Activated CD8-positive, alpha-beta memory T cell treated with anti-CD3 and anti-CD28 coated beads for 36 hours (primary cell): Measurements from ENCODE around the gene SLC22A7. TPM values are rescaled to one million over a fixed set of nuclear protein-coding genes. Genes with fewer than 3 reads are reported as not detected.
"Not testable (repeated sequence)": the region's sequence is repeated elsewhere in the genome, so short reads cannot be mapped to it uniquely, and the experiment has no call there.

ENCODE experiments used
- CTCF ChIA-PET: fragments of 350-600 bp; sonication (Branson Sonifier 250); formaldehyde crosslinking; loops from one replicate; lab custom pipeline; 2021; ENCODE audit warnings: antibody characterized with exemption; lab: Charles Lee
- POLR2A ChIA-PET: fragments of 350-600 bp; sonication (Branson Sonifier 250); formaldehyde crosslinking; loops from one replicate; lab custom pipeline; 2021; ENCODE audit warnings: antibody characterized with exemption; lab: Charles Lee
- total RNA-seq, 2 experiments: library from RNA; stranded (reverse); gene quantifications; one replicate each; pipeline ENCODE4 v1.2.3, GENCODE V29; 2021

SLC22A7 gene
- total RNA-seq, 2 experiments from 2014 or later, result not detected

DNA sequence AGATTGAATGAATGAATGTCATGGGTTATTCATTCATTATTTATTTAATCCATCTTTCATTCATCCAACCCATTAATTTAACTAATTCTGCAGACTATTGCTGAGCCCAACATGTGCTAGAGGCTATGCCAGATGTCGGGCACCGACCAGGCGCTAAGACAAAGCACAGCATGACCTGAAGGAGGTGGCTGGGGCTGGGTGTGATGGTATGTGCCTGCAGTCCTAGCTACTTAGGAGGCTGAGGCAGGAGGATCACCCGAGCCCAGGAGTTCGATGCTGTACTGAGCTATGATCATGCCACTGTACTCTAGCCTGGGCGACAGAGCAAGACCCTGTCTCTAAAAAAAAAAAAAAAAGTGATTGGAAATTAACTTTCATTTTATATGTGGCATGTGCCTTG is 5.7 kb upstream of the SLC22A7 start:
- POLR2A ChIA-PET, result no interaction called here
- CTCF ChIA-PET, result interaction anchor here (0.8 kb wide), 1 partner anchor 804 kb away, joined by 4 read pairs; no protein-coding TSS in a partner anchor

DNA sequence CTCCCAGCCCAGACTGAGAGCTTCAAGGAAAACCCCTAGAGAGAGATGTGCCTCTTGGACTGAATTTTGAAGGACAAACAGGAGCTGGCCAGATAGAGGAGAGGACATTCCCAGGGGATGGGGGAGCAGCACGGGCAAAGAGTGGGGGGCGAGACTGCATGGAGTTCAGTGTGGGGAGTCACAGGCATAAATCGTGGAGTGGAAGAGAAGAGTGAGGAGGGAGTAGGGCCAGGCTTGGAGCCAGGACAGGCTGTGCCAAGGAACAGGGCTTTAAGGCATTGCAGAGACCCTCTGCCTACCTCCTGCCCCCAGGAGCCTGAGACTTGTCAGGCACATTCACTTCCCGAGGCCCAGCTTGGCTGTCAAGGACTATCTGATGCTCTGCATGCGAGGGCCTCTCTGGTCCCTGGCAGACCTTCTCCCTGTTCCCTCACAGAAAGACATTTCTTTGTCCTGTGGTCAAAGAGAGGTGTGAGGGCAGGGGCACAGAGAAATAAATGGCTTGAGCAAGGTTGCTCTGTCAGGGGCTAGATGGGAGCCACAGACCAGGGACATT is 5.2 kb upstream of the SLC22A7 start:
- POLR2A ChIA-PET, result no interaction called here

DNA sequence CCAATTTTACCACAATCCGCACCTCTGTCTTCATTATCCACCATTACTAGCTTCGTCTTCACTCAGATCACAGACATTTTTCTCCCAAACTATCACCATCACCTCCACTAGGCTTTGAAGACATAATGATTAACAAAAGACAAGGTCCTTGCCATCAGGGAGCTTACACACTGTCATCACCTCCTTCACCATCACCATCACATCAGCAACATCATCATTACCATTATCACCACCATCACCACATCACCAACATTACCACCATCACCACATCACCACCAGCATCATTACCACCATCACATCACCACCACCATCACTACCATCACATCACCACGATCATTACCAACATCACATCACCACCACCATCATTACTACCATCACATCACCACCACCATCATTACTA is 4.4 kb upstream of the SLC22A7 start:
- CTCF ChIA-PET, result no interaction called here

More for the DNA sequence above, 5.2 kb upstream of the SLC22A7 start:
- CTCF ChIA-PET, result interaction anchor here (0.8 kb wide), 1 partner anchor 804 kb away, joined by 4 read pairs; no protein-coding TSS in a partner anchor

DNA sequence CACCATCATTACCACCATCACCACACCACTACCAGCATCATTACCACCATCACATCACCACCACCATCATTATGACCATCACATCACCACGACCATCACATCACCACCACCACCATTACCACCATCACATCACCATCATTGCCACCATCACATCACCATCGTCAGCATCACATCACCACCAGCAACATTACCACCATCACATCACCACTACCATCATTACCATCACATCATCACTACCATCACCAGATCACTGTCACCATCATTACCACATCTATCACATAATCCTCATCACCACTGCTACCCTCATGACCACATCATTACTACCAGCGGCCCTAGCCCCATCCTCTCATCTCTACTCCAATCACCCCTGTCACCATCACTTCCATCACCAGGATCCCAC is 3.5 kb upstream of the SLC22A7 start:
- POLR2A ChIA-PET, result no interaction called here
- CTCF ChIA-PET, result no interaction called here

More for the DNA sequence above, 4.4 kb upstream of the SLC22A7 start:
- POLR2A ChIA-PET, result no interaction called here

DNA sequence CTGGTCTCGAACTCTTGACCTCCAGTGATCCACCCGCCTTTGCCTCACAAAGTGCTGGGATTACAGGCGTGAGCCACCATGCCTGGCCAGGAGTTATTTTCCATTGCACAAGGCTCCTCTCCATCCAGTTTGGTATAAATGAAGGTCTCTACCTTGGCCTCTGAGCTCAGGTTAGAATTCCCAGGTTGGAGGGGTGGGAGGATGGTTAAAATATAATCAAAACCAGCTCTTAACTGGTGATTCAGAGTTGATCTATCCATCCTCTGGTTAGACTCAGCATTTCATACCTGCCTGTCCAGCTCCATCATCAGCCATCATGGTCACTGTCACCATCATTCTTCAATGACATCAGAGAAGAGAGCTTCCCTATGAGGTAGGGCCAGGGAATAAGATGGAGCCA is 2.6 kb upstream of the SLC22A7 start:
- POLR2A ChIA-PET, result interaction anchor here (0.5 kb wide), 1 partner anchor 20 kb away, joined by 3 read pairs; no protein-coding TSS in a partner anchor

DNA sequence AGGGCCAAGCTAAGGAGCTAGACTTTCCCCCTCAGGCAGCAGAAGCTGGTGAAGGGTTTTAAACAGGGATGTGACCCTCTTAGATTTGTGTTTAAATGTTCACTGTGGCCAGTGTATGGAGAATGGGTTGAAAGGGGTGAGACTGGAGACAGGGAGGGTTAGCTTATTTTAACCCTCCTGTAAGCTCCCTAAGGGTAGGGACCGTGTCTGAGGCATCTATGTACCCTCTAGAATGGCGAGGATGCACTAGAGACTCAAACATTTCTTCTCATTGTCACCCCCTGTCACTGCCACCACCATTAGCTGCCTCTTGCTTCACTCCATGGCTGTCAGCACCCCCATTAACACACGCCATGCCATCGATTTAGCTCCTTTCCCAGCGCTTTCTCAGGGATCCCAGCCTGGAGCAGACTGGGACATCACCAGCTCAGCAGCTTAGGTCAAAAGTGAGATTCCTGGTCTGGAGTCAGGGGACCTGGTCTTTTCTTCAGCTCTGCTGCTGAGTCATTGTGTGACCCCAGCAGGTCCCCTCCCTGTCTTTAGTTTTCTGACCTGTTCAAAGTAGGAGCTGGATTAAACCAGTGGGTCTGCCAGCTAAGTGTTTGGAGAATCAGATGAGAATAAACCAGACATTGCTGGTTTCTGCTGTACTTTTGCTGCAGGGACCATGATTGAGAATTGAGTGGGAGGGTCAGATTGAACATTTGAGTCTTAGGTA is 1.1 kb upstream of the SLC22A7 start:
- ChIA-PET POLR2A (no interaction called here), CTCF (interaction anchor here (0.5 to 1.2 kb wide), 3 partner anchors 10 to 1217 kb away, joined by 3 to 5 read pairs (median 3); no protein-coding TSS in a partner anchor)

More for the DNA sequence above, 2.6 kb upstream of the SLC22A7 start:
- CTCF ChIA-PET, result interaction anchor here (1.0 to 1.2 kb wide), 2 partner anchors 11 to 13 kb away, joined by 5 read pairs; partner anchors contain the start of gene CRIP3

DNA sequence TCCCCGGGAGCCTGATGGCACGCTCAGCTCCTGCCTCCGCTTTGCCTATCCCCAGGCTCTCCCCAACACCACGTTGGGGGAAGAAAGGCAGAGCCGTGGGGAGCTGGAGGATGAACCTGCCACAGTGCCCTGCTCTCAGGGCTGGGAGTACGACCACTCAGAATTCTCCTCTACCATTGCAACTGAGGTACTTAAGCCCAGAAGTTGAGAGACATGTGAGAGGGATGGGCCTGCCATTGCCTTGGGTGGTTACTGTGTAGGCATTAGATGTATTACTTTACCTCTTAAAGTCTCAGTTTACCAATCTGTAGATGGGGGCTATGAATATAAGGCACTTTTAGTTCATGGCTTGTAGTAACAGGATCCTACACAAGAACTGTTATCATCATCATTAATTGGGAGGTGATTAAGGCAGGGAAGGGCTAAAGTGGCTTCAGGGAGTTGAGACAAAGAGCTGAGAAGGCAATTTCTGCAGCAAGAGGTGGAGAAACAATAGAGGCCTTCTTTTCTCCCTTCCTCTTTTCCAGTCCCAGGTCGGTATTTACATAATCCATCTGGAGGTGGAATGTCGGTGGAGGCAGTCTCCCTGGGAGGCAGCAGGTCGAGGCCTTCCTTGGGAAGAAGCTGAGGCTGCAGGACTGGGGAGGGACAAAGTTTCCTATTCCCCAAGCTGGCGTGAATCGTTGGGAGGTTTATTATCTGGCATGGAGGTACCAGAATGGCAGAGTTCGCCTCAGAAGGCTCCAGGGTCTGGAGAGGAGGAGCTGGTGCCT is 691 bp downstream of the SLC22A7 start:
- ChIA-PET CTCF (no interaction called here), POLR2A (no interaction called here)

DNA sequence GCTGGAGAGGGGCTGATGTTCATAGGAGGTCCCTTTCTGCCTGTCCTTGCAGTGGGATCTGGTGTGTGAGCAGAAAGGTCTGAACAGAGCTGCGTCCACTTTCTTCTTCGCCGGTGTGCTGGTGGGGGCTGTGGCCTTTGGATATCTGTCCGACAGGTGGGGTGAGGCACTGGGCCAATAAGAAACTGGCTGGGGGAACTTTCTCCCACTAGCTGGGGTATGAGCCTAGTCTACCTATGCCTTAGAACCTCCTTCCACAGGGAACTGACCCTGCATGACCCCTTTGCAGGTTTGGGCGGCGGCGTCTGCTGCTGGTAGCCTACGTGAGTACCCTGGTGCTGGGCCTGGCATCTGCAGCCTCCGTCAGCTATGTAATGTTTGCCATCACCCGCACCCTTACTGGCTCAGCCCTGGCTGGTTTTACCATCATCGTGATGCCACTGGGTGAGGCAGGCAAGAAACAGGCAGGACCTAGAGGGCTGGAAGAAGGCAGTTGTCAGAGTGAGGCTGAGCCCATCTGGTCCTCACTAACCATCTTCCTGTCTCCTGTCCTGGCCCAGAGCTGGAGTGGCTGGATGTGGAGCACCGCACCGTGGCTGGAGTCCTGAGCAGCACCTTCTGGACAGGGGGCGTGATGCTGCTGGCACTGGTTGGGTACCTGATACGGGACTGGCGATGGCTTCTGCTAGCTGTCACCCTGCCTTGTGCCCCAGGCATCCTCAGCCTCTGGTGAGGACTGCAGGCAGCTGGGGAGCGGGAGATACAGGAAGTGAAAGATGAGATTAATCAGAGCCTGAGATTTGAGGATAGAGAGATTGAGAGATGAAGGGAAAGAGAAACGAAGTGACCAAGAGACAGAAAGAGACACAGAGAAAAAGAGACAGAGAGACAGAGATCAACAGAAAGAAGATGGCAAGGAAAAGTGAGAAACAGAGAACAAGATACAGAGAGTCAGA is 1.6 kb downstream of the SLC22A7 start:
- ChIA-PET POLR2A (no interaction called here), CTCF (interaction anchor here (0.9 kb wide), 1 partner anchor 9 kb away, joined by 3 read pairs; the partner anchor contains the start of gene CRIP3)

DNA sequence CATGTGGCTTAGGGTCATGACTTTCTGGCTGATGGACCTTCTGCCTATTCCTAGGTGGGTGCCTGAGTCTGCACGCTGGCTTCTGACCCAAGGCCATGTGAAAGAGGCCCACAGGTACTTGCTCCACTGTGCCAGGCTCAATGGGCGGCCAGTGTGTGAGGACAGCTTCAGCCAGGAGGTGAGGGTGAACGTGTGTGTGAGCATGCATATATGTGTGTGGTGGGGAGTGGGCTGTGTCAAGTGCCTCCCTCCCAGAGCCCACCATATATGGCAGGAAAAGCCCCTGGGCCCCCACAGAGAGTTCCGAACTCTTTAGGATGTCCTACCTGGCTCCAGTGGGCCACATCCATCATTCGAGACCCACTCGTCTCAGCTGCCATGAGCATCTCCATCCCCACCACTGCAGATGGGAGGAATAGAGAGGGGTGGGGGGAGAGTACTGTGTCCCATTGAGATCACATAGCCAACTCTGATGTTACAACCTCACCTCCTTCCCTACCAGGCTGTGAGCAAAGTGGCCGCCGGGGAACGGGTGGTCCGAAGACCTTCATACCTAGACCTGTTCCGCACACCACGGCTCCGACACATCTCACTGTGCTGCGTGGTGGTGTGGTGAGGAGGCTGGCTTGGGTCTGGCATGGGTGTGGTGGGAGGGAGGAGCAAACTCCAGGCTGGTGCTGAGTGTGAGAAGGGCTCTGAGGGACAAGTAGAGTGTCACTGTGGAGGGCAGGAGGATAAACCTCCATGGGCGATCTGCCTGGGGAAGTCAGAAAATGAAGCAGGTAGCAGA is 3.2 kb downstream of the SLC22A7 start:
- ChIA-PET POLR2A (no interaction called here), CTCF (no interaction called here)

DNA sequence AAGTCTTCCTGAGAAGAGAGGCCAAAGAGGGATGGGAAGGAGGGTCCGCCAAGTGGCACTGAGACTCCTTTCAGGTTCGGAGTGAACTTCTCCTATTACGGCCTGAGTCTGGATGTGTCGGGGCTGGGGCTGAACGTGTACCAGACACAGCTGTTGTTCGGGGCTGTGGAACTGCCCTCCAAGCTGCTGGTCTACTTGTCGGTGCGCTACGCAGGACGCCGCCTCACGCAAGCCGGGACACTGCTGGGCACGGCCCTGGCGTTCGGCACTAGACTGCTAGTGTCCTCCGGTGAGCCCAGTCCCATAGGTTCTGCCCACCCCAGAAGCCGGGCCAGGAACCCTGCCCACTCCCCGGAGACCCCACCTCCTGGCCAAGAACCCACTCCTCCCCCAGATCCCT is 4.1 kb downstream of the SLC22A7 start:
- POLR2A ChIA-PET, result no interaction called here
- CTCF ChIA-PET, result interaction anchor here (0.8 kb wide), 1 partner anchor 96 kb away, joined by 3 read pairs; no protein-coding TSS in a partner anchor

DNA sequence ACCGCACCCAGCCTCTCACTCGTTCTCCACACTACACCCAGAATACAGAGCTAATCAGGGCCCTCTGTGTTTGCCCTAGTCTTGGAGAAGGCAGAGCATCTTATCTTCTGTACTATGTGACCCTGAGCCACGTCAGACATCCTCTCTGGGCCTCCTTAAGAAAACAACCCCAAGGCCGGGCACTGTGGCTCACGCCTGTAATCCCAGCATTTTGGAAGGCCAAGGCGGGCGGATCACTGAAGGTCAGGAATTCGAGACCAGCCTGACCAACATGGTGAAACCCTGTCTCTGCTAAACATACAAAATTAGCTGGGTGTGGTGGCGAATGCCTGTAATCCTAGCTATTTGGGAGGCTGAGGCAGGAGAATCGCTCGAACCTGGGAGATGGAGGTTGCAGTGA is 4.9 kb downstream of the SLC22A7 start:
- POLR2A ChIA-PET, result not testable (repeated sequence)
- CTCF ChIA-PET, result interaction anchor here (0.6 kb wide), 1 partner anchor 78 kb away, joined by 3 read pairs; no protein-coding TSS in a partner anchor

DNA sequence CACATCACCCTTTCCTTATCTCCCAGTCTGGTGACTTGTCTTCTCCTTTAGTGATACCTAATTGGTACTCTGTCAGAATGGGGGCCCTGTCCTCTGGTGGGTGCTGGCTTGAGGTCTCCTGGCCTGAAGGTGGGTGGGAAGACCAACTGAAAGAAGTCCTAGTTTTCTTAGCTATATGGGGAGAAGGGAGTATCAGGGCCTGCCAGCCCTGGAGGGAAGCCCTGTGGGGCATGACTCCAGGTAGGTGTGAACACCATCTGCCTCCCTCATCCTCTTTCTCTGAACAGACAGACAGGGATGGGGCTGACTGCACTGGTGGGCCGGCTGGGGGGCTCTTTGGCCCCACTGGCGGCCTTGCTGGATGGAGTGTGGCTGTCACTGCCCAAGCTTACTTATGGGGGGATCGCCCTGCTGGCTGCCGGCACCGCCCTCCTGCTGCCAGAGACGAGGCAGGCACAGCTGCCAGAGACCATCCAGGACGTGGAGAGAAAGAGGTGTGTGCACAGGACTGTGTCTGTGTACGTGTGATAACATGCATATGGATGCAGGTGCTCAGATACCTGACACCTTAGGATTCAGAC is 5.8 kb downstream of the SLC22A7 start:
- ChIA-PET POLR2A (no interaction called here), CTCF (no interaction called here)

DNA sequence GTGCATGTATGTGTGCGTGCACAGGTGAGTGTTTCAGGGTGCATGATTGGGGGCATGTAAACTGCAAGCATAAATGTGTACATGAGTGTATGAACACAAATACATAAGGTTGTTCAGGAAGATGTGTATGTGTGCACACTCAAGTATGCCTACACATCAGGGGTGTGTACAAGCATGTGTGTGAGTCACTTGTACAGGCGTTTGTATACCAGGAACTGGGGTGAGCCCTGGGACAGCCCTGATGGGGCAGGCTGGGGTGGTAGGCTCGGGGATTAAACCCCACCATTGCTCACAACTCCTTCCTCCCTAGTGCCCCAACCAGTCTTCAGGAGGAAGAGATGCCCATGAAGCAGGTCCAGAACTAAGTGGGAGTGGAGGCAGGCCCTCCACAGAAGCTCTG is 6.3 kb downstream of the SLC22A7 start:
- ChIA-PET CTCF (no interaction called here), POLR2A (no interaction called here)

DNA sequence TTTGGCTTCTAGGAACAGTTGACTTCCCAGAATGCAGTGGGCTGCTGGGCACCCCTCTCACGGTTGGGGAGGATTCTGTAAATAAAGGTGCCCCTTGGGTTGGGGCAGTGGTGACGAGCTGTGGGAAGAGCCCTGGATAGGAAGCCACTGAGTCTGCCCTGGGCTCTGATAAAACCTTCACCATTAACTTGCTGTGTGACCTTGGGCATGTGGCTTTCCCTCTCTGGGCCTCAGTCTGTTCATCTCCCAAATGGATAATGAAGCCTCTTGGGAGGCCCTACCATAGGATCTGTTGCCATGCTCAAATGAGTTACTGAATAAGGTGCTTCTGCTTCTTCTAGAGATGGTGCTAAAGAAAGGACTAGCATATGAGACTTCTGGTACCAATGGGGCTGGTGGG is 6.8 kb downstream of the SLC22A7 start:
- CTCF ChIA-PET, result no interaction called here

DNA sequence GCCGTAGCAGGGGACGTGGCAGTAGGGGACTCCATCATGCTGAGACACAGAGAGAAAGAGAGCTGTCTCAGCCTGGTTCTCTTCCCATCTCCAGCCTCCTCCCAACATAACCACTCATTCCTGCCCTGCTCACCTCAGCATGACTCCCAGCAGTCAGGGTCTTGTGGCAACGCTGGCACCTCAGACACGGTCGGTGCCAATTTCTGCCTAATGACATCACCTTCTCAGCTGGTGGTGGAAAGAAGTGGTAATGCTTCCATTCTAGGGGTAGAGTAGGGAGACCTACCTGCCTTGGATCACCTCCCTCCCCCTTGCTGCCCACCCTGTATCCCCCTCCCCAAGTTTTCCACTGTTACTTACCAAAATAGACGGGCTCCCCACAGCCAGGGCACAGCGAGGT is 8.0 kb downstream of the SLC22A7 start:
- CTCF ChIA-PET, result no interaction called here

More for the DNA sequence above, 6.8 kb downstream of the SLC22A7 start:
- POLR2A ChIA-PET, result interaction anchor here (0.6 kb wide), 1 partner anchor 98 kb away, joined by 3 read pairs; no protein-coding TSS in a partner anchor

DNA sequence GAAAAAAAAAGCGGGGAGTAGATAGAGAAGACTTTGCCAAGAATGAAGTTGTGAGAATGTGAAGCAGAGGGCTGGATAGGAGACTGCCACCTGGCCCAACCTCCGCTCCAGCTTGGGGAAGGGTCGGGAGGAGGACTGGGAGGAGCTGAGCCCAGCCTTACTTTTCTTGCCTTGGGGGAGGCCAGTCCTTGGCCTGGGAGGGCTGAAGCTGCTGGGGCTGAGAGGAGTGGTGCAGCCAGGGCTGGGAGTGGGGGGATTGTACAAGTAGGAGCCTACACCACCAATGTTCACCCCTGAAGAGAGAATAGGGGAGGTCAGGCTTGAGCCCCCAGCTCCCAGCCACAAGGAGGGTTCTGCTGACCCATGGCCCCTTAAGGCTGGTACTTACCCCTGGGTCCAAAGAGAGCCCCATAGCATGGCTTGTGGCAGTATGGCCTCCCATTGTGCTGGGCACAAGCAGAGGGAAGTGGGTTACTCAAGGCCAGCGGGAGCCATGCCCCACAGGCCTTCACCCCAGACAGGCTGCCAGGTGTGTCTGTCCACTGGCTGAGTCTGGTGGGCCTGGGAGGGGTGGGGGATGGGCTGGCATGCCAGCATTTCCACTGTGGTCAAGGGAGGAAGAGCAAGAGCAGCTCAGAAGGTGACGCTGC is 9.5 kb downstream of the SLC22A7 start:
- CTCF ChIA-PET, result interaction anchor here (0.9 to 1.7 kb wide), 6 partner anchors 8 to 199 kb away, joined by 3 to 5 read pairs (median 4); no protein-coding TSS in a partner anchor
- POLR2A ChIA-PET, result interaction anchor here (0.7 to 1.3 kb wide), 2 partner anchors 31 to 78 kb away, joined by 3 to 4 read pairs; partner anchors contain the start of gene DNPH1

More for the DNA sequence above, 8.0 kb downstream of the SLC22A7 start:
- POLR2A ChIA-PET, result no interaction called here
